HCT116 (cell line): ENCODE measurements around the gene SUCLG2. TPM values are rescaled to one million over a fixed set of nuclear protein-coding genes. Genes with fewer than 3 reads are reported as not detected.

Source experiments
- ATAC-seq: fragments of 200-7000 bp; cut with Tn5 transposase; 2 replicates; pipeline ENCODE4 v1.9.1; 2020; ENCODE audit warnings: mild to moderate bottlenecking, moderate library complexity
- BruUV-seq: library from RNA; stranded (reverse); fragments of 400-500 nt; replicated peaks from 2 replicates; lab custom pipeline; 2021; lab: Mats Ljungman, UMichigan
- CTCF ChIA-PET: fragments of 300-600 bp; sonication (Branson Sonifier 250); formaldehyde crosslinking; loops from one replicate; lab custom pipeline; 2021; ENCODE audit warnings: antibody characterized with exemption; lab: Charles Lee
- POLR2A ChIA-PET: fragments of 300-600, 350-600 bp; sonication (Branson Sonifier 250); formaldehyde crosslinking; loops from one replicate; lab custom pipeline; 2021; ENCODE audit warnings: antibody characterized with exemption; lab: Charles Lee
- RAD21 ChIA-PET, 2 experiments: fragments of 300-600 bp; sonication (Branson Sonifier 250); formaldehyde crosslinking; loops; one replicate each; lab custom pipeline; 2023; ENCODE audit warnings: low total read pairs in 2 of 2; ENCODE audit not compliant: uncharacterized antibody in 2 of 2, unreplicated experiment in 2 of 2, low non-redundant PET in 1 of 2; lab: Charles Lee
- DNase-seq: peaks from one replicate; pipeline ENCODE4 v3.0.0-alpha.2; 2010; ENCODE audit warnings: low read depth, low spot score
- H2AFZ ChIP-seq: fragments of 200-600 bp; shearing (Covaris generic), sonication (generic); 2 replicates; pipeline ENCODE4 v1.6.1; 2017; ENCODE audit warnings: low read depth, mixed run types, mixed read lengths, antibody characterized with exemption, low read length; ENCODE audit not compliant: poor library complexity, severe bottlenecking
- H3K27ac ChIP-seq: 2 replicates; pipeline ENCODE4 v1.5.1; 2012; ENCODE audit warnings: low read depth, low read length
- H3K27me3 ChIP-seq: fragments of 200-600 bp; sonication (generic); 2 replicates; pipeline ENCODE4 v1.6.1; 2016; ENCODE audit warnings: mixed run types, low read length, mixed read lengths; ENCODE audit not compliant: insufficient read depth
- H3K36me3 ChIP-seq, 2 experiments: fragments of 200-500 bp in 1 of 2; fragments of 200-600 bp in 1 of 2; sonication (Bioruptor generic) in 1 of 2; sonication (generic) in 1 of 2; 2 replicates each; pipeline versions ENCODE4 v1.5.1 to v1.6.1; 2014 to 2016; ENCODE audit warnings: low read length in 2 of 2, inconsistent platforms in 1 of 2, mixed read lengths in 1 of 2, mixed run types in 1 of 2; ENCODE audit not compliant: insufficient read depth in 2 of 2, control insufficient read depth in 1 of 2
- H3K4me1 ChIP-seq, 2 experiments: fragments of 200-600 bp in 1 of 2; sonication (generic) in 1 of 2; 2 replicates each; pipeline versions ENCODE4 v1.5.1 to v1.6.1; 2012 to 2017; ENCODE audit warnings: low read length in 2 of 2, inconsistent platforms in 1 of 2, mild to moderate bottlenecking in 1 of 2, mixed read lengths in 1 of 2, mixed run types in 1 of 2, moderate library complexity in 1 of 2; ENCODE audit not compliant: insufficient read depth in 2 of 2, control insufficient read depth in 1 of 2
- H3K4me2 ChIP-seq: fragments of 200-600 bp; sonication (generic); 2 replicates; pipeline ENCODE4 v1.6.1; 2017; ENCODE audit warnings: mixed run types, low read length, mixed read lengths
- H3K4me3 ChIP-seq, 2 experiments: fragments of 200-600 bp in 1 of 2; sonication (generic) in 1 of 2; replicated peaks in 1 of 2; 2 replicates each; pipeline ENCODE4 v1.5.1; 2011 to 2016; ENCODE audit warnings: low read length in 2 of 2, control low read depth in 1 of 2, low read depth in 1 of 2, mild to moderate bottlenecking in 1 of 2, mixed read lengths in 1 of 2, mixed run types in 1 of 2
- H3K79me2 ChIP-seq: fragments of 200-600 bp; sonication (generic); 2 replicates; pipeline ENCODE4 v1.6.1; 2017; ENCODE audit warnings: mild to moderate bottlenecking, mixed run types, low read length, moderate library complexity, mixed read lengths; ENCODE audit not compliant: insufficient read depth
- H3K9ac ChIP-seq: fragments of 200-600 bp; sonication (generic); 2 replicates; pipeline ENCODE4 v1.6.1; 2016; ENCODE audit warnings: low read length, mixed read lengths
- H3K9me2 ChIP-seq: fragments of 200-600 bp; sonication (generic), shearing (Covaris generic); 2 replicates; pipeline ENCODE4 v1.6.1; 2017; ENCODE audit warnings: mixed run types, mild to moderate bottlenecking, moderate library complexity; ENCODE audit not compliant: insufficient read depth
- H3K9me3 ChIP-seq, 2 experiments: fragments of 200-500 bp in 1 of 2; fragments of 200-600 bp in 1 of 2; sonication (Bioruptor generic) in 1 of 2; sonication (generic) in 1 of 2; 2 replicates each; pipeline ENCODE4 v1.6.1; 2014 to 2017; ENCODE audit warnings: low read length in 2 of 2, mixed read lengths in 2 of 2, inconsistent platforms in 1 of 2, low read depth in 1 of 2, mild to moderate bottlenecking in 1 of 2, mixed run types in 1 of 2, moderate library complexity in 1 of 2; ENCODE audit not compliant: control insufficient read depth in 1 of 2, insufficient read depth in 1 of 2
- H4K20me1 ChIP-seq: fragments of 200-600 bp; sonication (generic), shearing (Covaris generic); 2 replicates; pipeline ENCODE4 v1.6.1; 2017; ENCODE audit warnings: mixed run types, mild to moderate bottlenecking, moderate library complexity; ENCODE audit not compliant: insufficient read depth
- EGR1 ChIP-seq: IDR thresholded peaks from 2 replicates; pipeline ENCODE4 v1.6.1; 2012; ENCODE audit warnings: low read depth
- EZH2phosphoT487 ChIP-seq: fragments of 200-600 bp; IDR thresholded peaks from 2 replicates; pipeline ENCODE4 v1.6.1; 2018; ENCODE audit warnings: antibody characterized with exemption, borderline replicate concordance
- FOSL1 ChIP-seq: IDR thresholded peaks from 2 replicates; pipeline ENCODE4 v1.6.1; 2012; ENCODE audit warnings: low read depth
- JUND ChIP-seq: IDR thresholded peaks from 2 replicates; pipeline ENCODE4 v1.6.1; 2012
- SP1 ChIP-seq: IDR thresholded peaks from 2 replicates; pipeline ENCODE4 v1.6.1; 2012; ENCODE audit warnings: low read depth
- YY1 ChIP-seq: IDR thresholded peaks from 2 replicates; pipeline ENCODE4 v1.6.1; 2011; ENCODE audit warnings: low read length, low read depth, moderate library complexity, mild to moderate bottlenecking; ENCODE audit not compliant: insufficient replicate concordance; ENCODE audit errors: extremely low read depth
- intact Hi-C: fragments of 100-400 bp; cut with micrococcal nuclease; formaldehyde crosslinking; loops from 2 replicates; pipeline ENCODE4 v1.10.0; 2022
- total RNA-seq: library from RNA; stranded (reverse); gene quantifications from one replicate; pipeline ENCODE4 v1.2.1, GENCODE V29; 2021; ENCODE audit not compliant: unreplicated experiment
- TF ChIP-seq, protein P1 (sequence below), 3 experiments: fragments of 200-600 bp in 1 of 3; sonication (generic) in 1 of 3; IDR thresholded peaks in 2 of 3; conservative IDR thresholded peaks in 1 of 3; 2 replicates each; pipeline ENCODE4 v1.5.1; 2012 to 2017; ENCODE audit warnings: low read depth in 2 of 3, low read length in 2 of 3, antibody characterized with exemption in 1 of 3, borderline replicate concordance in 1 of 3, control low read depth in 1 of 3, mild to moderate bottlenecking in 1 of 3, mixed read lengths in 1 of 3, mixed run types in 1 of 3, moderate library complexity in 1 of 3; ENCODE audit not compliant: insufficient read depth in 1 of 3

SUCLG2 gene
- total RNA-seq, 1 experiment from 2014 or later, result 49.2 TPM

GRCh38 chr3:67674055-67674454, 19.6 kb upstream of the SUCLG2 start:
- no peak overlapping the region for H3K4me2 ChIP-seq
- H3K27me3 ChIP-seq, result peaks cover 15% of the 10 kb centered on the region; the same call in 1 of the 2 replicates
- RAD21 ChIA-PET, result no interaction called here
- H3K9me2 ChIP-seq, result no peaks in the 10 kb centered on the region
- DNase-seq (no peak), ATAC-seq (no peak)
- CTCF ChIA-PET, result no interaction called here
- no peak overlapping the region for H2AFZ ChIP-seq
- no peaks in the 10 kb centered on the region for H3K9me3 ChIP-seq
- no peak overlapping the region for H3K27ac ChIP-seq
- no TSS peak for BruUV-seq
- no peak overlapping the region for H3K4me3 ChIP-seq
- TF ChIP-seq SP1, result no peak
- no peak for TF ChIP-seq JUND
- TF ChIP-seq FOSL1, result no peak
- TF ChIP-seq EGR1, result no peak
- no peak for TF ChIP-seq YY1
- H3K79me2 ChIP-seq, result no peaks in the 10 kb centered on the region
- POLR2A ChIA-PET, result no interaction called here
- intact Hi-C loops, result no loop called here
- H3K4me1 ChIP-seq, result no peaks in the 10 kb centered on the region
- no peak overlapping the region for H3K9ac ChIP-seq
- no peaks in the 10 kb centered on the region for H3K36me3 ChIP-seq
- no peaks in the 10 kb centered on the region for H4K20me1 ChIP-seq

DNA sequence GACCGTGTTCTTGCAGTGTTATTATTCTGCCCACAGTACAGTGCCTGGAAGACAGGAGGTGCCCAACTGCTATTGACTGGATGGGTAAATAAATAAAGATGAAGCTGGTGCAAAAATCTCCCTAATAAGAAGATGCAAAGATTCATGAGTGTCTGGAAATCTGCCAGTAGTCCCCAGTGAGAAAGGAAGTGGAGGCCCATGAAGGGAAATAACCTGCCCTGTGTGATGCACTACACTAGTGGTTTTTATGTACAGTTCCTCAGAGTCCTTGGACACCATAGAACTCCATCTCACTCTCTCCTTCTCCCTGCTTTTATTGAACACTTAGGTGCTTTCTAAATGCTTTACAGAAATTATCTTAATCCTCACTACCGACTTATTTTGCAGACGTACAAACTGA, 8.3 kb upstream of the SUCLG2 start:
- Histone ChIP-seq H3K36me3 (no peaks in the 10 kb centered on the region), H3K27ac (no peak overlapping the region), H3K4me1 (no peaks in the 10 kb centered on the region), H3K27me3 (peaks cover 7% of the 10 kb centered on the region), H3K9me3 (no peaks in the 10 kb centered on the region), H4K20me1 (no peaks in the 10 kb centered on the region), H3K4me2 (no peak overlapping the region), H3K9me2 (no peaks in the 10 kb centered on the region), H3K9ac (no peak overlapping the region), H2AFZ (no peak overlapping the region), H3K79me2 (no peaks in the 10 kb centered on the region), H3K4me3 (no peak overlapping the region)
- no peak for TF ChIP-seq EZH2phosphoT487
- TF ChIP-seq, protein P1, sequence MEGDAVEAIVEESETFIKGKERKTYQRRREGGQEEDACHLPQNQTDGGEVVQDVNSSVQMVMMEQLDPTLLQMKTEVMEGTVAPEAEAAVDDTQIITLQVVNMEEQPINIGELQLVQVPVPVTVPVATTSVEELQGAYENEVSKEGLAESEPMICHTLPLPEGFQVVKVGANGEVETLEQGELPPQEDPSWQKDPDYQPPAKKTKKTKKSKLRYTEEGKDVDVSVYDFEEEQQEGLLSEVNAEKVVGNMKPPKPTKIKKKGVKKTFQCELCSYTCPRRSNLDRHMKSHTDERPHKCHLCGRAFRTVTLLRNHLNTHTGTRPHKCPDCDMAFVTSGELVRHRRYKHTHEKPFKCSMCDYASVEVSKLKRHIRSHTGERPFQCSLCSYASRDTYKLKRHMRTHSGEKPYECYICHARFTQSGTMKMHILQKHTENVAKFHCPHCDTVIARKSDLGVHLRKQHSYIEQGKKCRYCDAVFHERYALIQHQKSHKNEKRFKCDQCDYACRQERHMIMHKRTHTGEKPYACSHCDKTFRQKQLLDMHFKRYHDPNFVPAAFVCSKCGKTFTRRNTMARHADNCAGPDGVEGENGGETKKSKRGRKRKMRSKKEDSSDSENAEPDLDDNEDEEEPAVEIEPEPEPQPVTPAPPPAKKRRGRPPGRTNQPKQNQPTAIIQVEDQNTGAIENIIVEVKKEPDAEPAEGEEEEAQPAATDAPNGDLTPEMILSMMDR (IDR thresholded peaks at IDR 0.05 in 2 of 3, conservative IDR thresholded peaks at IDR 0.05 in 1 of 3; ENCODE audit: borderline replicate concordance in 1 of 3, insufficient read depth in 1 of 3, low read depth in 2 of 3, low read length in 2 of 3), result 0 out of 6 replicates have a peak, but pooled peaks of 1 of the 3 experiments have one; percentile 24
- POLR2A ChIA-PET, result no interaction called here
- CTCF ChIA-PET, result no interaction called here
- intact Hi-C loops, result no loop called here
- DNase-seq, result no peak
- RAD21 ChIA-PET, result no interaction called here
- no peak for ATAC-seq
- BruUV-seq, result no TSS peak
